IMR-90 (cell line): ENCODE data around the gene ARHGAP31.

ENCODE experiments used
- CTCF ChIP-seq: conservative IDR thresholded peaks from 2 replicates; pipeline ENCODE4 v1.5.1; 2012; ENCODE audit warnings: mild to moderate bottlenecking, low read depth, low read length, improper control_type of control experiment
- MAFK ChIP-seq: IDR thresholded peaks from 2 replicates; pipeline ENCODE4 v1.6.1; 2012; ENCODE audit warnings: low read depth, low read length, improper control_type of control experiment
- POLR2A ChIP-seq: IDR thresholded peaks from 2 replicates; pipeline ENCODE4 v1.6.1; 2012; ENCODE audit warnings: mild to moderate bottlenecking, low read depth, low read length
- RAD21 ChIP-seq: IDR thresholded peaks from 2 replicates; pipeline ENCODE4 v1.6.1; 2012; ENCODE audit warnings: low read length, improper control_type of control experiment
- TF ChIP-seq, protein P1 (sequence below): fragments of 150-350 bp; IDR thresholded peaks from 2 replicates; pipeline ENCODE4 v1.6.1; 2017; ENCODE audit warnings: mild to moderate bottlenecking, antibody characterized with exemption, low read length, low read depth

- no peak for TF ChIP-seq CTCF
- TF ChIP-seq POLR2A = no peak
- TF ChIP-seq RAD21 = no peak
- no peak for TF ChIP-seq MAFK
- TF ChIP-seq, protein P1, sequence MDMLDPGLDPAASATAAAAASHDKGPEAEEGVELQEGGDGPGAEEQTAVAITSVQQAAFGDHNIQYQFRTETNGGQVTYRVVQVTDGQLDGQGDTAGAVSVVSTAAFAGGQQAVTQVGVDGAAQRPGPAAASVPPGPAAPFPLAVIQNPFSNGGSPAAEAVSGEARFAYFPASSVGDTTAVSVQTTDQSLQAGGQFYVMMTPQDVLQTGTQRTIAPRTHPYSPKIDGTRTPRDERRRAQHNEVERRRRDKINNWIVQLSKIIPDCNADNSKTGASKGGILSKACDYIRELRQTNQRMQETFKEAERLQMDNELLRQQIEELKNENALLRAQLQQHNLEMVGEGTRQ = no peak
These were observed 159.6 kb downstream of the ARHGAP31 start for GRCh38 chr3:119453822-119454221.
